Right ventricle myocardium inferior (tissue), 1 donor: ENCODE data around the gene DISC1. TPM values are rescaled to one million over a fixed set of nuclear protein-coding genes. Genes with fewer than 3 reads are reported as not detected.

ENCODE experiments used
- ATAC-seq: fragments of 200-7000 bp; cut with Tn5 transposase; one replicate; pipeline ENCODE4 v1.9.1; 2020; ENCODE audit warnings: mild to moderate bottlenecking, moderate library complexity
- DNase-seq: peaks from one replicate; pipeline ENCODE4 v3.0.0; 2021; ENCODE audit errors: missing footprints
- intact Hi-C: fragments of 100-400 bp; cut with DNase I; formaldehyde crosslinking; loops from one replicate; pipeline ENCODE4 v1.11.0; 2022
- total RNA-seq: library from RNA; stranded (reverse); fragmentation: NEBNext Ultra II Directional; extraction: Animal tissue kit (Norgen Biotek cat#: 25700); gene quantifications from one replicate; pipeline ENCODE4 v1.2.1, GENCODE V29; 2021
- donor health status: DM: no; HTN: yes; CAD: no; lungs with severe emphysema.

The DISC1 gene
- total RNA-seq, 1 donor from 2014 or later, result 3.9 TPM

DNA sequence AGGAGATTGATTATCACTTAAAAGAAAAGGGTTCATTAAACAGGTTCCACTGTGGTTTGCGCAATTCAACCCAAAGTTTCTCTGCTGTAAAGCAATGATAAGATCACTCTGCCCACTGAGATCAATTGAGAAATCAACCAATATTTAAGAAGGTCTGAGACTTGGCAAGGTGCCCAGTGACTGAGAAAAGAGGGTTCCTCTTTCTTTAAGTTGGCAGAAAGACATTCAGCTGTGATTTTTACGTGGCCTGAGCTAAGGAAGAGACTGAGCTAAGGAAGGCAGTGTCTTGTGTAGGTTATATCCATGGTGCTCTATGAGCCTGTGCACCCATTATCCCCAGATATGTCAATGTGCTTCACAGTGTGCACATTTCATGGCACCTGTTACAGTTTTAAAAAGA is 344.1 kb downstream of the DISC1 start:
- intact Hi-C loops, result no loop called here
- ATAC-seq (no peak), DNase-seq (no peak)

DNA sequence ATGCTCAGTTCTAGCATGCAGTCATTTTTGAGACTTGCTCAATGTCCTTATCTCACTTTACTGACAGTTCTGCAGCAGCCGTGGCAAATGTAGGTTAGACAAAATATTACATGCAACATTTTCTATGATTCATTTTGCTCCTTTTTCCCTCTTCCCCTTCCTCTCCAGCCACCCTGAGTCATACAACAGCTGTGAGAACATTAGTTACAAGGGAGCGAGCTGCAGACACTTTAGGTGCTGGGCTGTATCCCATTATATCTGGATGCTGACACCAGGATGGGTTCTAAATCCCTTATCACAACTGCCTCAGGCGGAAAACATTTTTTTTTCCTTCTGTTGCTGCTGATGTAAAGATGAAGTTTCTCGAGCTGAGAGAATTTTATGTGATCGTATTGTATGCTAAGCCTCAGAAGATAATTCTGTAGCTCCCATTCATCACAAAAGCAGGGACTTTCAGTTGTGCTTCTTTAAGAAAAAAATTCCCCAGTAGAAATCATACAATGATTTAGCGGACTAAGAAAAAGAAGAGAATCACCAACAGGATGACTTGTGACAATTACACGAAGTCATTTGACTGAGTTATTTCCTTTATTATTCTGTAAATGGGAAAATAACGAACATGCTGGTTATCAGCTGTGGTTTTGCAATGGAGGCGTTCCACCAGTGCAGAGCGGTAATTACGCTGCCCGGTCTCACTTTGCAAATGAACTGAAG is 345.0 kb downstream of the DISC1 start:
- intact Hi-C loops, result no loop called here
- ATAC-seq (peak; percentile 89), DNase-seq (no peak)

DNA sequence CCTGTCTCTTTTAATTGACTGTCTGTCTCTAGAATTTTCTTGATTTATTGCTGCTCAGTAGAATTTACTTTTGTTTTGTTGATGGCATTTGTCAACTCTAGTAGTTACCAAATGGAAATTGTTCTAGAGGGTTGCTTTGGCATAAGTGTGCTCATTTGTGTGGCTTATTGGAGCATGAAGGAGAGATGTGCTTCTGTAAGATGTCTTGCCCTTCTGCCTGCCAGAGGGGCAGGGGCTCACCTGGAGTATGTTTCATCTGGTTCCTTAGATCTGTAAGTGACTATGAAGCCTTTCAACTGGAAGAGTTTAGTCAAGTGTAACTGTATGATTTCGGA is 345.5 kb downstream of the DISC1 start:
- DNase-seq, result no peak
- ATAC-seq, result no peak
- intact Hi-C loops, result no loop called here

DNA sequence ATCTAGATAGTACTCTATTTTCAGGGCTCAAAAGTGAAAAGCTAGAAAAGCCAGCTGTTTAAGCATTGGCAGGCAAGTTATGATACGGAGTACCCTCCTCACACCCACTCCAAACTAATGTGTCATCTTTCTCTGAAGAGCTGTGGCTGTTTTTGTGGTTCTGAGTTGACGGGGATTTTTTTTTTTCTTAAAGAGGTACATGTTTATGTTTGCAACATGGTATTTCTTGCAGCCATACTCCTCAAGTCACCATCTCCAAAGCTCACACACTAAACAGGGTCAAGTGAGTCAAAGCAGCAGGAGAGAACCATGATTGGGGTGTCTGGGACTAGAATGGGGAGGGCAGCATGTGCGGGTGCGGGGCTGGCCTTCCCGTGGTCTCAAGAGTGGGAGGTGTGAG is 347.2 kb downstream of the DISC1 start:
- intact Hi-C loops, result no loop called here
- no peak for ATAC-seq
- DNase-seq, result no peak

DNA sequence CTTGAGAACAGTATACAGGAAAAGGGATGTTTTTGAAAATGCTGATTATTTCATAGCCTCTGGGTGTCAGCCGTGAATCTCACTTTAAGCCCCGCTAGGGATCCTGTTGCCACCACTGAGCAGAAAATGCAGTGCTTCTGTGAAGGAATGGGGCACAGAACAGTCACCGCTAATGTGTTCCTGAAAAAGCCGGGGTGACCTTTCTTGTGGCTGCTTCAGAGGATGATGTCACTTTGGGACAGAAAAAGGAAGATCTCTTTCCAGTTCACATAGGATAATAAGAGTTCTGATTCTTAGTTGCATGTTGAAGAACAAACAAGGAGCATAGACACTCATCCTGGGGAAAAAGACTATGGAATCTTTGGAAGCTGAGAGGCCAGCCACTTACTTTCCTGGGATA is 349.6 kb downstream of the DISC1 start:
- intact Hi-C loops, result no loop called here
- ATAC-seq (no peak), DNase-seq (no peak)

DNA sequence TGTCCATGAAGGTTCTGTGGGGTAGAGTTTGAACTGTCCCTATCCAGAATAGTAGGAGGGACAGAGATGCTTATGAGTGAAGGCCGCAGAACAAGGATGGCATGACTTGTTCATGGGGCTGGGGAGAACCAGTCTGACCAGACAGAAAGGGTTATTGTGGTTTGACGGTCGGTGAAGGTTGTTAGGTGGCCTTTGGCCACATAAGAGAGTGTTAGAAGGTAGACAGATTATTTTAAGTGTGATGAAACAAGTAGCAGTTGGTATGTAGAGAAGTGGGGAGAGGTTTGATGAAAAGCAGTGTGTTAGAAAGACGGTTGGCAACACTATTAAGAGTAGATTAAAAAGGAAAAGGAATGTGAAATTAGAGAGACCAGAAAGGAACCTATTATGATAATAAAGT is 355.1 kb downstream of the DISC1 start:
- ATAC-seq (no peak), DNase-seq (no peak)
- intact Hi-C loops, result loop anchor here (5.0 kb wide), 1 partner anchor 44 kb away; no protein-coding TSS in a partner anchor

DNA sequence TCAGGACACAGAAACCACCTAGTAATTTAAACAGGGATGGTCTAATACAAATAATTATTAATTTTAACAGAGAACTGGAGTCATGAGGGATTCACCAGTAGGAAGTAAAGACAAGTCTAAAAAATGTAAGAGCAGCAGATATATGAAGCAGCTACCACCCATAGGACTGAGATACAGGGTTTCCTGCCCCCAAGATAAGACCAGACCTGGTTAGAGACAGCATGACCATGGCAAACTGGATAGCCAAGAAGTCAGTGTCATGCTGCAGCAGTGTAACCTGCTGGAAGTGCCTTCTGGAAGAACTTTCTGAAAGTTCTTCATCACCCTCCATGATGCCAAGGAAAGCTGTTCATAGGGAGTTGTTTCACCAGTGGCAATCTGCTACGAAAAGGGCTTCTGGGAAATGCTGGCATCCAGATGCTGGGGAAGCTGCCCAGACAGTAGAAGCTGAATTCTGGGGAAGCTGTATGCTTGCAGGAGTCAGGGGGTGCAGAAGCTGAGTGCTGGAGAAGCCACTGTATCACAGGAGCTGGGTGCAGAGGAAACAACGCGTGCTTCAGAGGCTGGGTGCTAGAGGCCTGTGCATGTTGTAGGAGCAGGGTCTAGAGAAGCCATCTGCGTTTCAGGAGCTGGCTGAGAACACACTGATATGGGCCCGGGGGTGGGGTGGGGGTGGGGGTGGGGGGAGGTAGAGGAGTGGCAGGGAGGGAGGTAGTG is 356.4 kb downstream of the DISC1 start:
- ATAC-seq (no peak), DNase-seq (no peak)
- intact Hi-C loops, result loop anchor here (5.0 kb wide), 1 partner anchor 46 kb away; no protein-coding TSS in a partner anchor

DNA sequence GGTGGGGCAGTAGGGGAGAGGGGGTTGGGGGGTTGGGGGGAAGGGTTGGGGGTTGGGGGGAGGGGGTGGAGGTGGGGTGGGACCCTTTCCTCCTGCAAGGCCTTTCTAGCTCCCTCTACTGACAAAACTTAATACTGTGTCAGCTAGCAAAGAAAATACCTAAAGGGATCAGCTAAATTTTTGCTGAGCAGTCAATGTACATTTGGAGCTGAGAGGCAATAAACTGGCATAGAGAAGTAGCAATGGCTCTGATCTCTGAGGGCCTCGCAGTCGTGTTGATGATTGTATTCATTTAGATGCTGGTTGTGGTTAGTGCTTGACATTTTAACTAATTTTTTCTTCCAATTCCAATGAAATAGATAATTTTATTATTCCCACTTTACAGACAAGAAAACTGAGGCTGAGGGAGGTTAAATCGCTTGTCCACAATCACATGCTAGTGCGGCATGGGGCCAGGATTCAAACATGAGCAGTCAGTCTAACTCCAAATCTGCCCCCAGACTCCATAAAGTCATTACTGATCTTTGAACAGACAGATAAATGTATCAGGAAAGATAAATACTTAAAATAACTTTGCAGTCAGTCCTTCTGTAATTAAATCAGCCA is 357.1 kb downstream of the DISC1 start:
- ATAC-seq, result no peak
- intact Hi-C loops, result loop anchor here (5.0 kb wide), 1 partner anchor 46 kb away; no protein-coding TSS in a partner anchor
- DNase-seq, result no peak

DNA sequence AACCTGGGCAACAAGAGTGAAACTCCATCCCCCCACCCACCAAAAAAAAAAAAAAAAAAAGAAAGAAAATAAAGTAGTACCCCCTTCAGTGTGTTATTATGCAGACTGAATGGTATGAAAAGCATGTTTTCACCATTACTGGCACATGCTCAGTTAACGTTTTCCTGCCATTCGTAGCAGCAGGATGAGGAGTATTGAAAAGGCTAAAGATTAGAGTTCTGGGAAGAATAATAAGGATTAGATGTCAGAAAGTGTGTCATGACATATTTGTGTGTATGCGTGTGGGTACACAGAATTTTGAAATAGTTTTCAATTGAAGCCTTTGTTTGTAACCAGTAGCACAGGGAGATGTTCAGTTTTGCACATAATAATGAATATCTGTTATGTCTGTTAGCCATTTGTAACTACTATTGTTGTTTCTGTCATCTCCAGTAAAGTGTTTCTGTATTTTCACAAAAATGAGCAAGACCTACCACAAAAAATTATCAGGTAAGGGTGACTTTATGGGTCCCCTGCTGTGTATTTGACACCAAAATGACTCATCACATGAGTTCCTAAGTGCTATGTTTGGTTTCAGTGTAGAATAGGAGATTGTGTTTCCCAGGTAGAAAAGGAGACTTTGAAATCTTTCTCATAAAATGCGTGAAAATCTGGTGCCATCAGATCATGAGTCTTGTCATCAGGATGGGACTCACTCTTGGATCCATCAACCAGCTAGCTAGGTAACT is 358.9 kb downstream of the DISC1 start:
- DNase-seq, result no peak
- intact Hi-C loops, result no loop called here
- ATAC-seq, result no peak

DNA sequence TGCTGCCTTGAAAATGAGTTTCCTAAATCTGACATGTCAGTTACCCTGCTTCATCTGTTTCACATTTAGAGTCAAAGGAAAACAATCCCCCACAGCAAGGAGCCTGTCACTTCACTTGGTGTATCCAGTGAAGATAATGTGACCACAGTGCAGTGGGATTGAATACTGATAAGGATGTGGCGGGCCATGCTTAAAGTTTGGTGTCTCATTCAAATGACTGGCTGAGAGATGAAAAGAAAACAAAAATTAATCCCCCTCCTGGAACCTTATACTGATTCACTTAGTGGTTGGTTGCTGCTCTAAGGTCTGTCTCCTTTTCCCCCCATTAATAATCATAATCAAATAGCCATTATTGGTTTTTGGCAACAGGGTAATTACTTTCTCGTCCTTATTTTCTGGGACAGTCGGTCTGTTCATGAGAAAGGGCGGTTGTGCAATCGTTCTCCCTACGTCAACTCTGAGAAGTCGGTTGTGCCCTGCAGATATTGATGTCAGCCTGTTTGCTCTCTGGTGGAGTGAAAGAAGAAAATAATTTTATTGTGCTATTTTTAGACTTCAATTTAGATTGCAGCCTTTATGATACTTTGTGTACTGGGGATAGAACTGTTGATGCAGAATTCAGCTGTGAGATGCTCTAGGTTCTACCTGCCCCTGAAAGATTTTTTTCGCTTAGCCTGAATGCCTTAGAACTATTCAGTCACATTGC is 360.2 kb downstream of the DISC1 start:
- intact Hi-C loops, result no loop called here
- DNase-seq (no peak), ATAC-seq (peak; percentile 64)

DNA sequence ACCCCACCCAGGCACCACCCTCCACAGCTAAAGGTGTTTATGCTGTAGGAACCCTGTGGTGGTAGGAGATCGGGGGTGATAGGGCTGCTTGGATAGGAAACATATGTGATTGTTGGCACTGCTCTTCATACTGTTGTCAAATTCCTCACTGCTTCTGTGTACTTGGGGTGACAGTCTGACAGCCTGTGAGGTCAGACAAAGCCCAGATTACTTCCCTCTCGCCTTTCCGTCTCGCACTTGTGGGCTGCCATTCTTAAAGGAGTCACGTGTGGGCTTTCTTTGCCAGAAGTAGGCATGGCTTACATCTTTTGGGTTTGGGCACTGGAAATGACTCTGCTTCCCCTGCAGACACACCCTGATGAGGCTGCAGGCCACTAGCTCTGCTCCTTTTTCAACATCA is 363.8 kb downstream of the DISC1 start:
- ATAC-seq (no peak), DNase-seq (no peak)
- intact Hi-C loops, result no loop called here

DNA sequence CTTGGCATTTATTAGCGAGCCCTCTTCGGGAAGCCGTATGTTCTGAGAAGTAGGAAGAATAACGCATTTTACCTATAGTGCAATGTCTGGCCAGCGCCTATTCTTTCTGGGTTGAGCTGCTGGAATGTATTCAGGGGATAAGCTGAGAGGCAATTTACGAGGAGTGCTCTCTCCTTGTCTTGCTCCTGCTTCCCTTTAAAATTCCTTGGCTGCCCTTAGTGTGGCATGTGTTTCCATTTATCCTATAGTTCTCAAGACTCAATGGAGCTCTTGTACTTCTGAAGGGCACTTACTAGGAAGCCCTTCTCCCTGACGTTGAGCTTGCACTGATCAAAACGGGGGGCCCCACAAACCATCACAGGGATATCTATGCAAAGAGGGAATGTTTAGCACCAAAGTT is 364.6 kb downstream of the DISC1 start:
- intact Hi-C loops, result no loop called here
- DNase-seq (no peak), ATAC-seq (no peak)

DNA sequence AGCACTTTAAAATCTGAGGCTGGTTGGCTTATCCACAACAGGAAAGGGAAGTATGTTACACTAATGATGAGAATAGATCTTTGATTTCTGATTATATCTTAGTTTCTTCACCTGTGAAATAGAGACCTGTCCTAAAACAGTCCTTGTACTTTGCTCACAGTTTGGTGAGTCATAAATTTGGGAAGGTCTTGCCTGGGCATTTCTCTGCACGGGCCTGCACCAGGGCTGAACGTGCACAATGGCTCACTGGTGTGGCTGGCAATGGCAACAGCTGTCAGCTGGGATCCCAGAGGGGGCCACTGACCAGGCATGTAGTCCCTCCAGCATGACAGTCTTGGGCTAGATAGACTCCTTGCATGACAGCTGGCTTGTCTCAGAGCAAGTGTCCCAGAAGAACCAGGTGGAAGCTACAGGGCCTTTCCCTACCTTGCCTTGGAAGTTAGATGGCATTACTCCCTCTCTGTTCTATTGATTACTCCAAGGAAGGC is 367.4 kb downstream of the DISC1 start:
- no peak for ATAC-seq
- intact Hi-C loops, result no loop called here
- no peak for DNase-seq

DNA sequence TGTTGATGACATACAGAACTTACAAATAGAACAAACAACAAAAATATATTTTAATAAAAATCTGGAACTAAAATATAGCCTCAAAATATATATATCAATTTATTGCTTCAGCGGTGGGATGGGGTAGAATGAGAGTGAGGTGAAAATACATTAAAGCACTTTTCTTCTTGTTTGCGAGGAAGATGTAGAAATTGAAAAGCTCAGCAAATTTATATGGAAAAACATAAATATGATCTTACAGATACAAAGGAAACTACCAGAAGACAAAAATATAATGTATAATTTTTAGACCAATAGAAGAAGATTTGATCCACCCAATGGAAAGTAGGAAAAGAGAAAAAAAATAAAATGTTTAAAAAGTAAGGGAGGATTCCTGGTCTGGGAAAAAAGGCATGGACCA is 372.2 kb downstream of the DISC1 start:
- no peak for DNase-seq
- intact Hi-C loops, result no loop called here
- no peak for ATAC-seq

DNA sequence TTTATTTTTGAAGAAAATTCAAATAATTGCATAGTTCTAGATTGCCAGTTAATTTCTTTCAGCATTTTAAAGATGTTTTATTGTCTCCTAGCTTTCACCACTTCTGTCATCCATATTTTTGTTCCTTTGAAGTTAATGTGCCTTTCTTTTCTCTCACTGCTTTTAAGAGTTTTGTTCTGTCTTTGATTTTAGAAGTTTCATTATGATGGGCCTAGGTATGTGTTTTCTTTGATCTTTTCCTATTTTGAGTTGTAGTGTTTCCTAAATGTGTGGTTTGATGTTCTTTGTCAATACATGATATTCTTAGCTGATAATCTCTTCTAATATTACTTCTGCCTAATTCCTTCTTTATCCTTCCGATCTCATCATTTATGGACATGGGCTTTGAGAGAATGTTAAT is 378.7 kb downstream of the DISC1 start:
- no peak for ATAC-seq
- no peak for DNase-seq
- intact Hi-C loops, result no loop called here

DNA sequence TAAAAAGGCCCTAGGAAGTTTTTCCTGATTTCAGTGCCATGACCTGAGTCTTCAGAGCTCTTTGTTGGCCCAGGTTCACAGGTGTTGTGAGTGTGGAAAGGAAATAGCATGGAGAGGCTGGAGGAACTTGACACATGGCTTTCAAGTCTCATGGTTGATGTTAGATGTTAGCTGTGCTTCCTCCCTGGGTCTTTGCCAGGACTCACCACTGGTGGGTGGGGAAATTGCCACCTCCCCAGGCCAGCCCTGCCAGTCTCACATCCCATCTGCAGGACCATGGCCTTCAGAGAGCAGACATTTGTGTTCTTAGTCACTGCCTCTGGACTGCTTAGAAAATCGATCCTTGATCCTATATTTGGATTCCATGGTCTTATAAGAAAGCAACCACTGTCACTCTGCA is 383.2 kb downstream of the DISC1 start:
- ATAC-seq (no peak), DNase-seq (no peak)
- intact Hi-C loops, result loop anchor here (5.0 kb wide), 2 partner anchors 72 to 142 kb away; no protein-coding TSS in a partner anchor

DNA sequence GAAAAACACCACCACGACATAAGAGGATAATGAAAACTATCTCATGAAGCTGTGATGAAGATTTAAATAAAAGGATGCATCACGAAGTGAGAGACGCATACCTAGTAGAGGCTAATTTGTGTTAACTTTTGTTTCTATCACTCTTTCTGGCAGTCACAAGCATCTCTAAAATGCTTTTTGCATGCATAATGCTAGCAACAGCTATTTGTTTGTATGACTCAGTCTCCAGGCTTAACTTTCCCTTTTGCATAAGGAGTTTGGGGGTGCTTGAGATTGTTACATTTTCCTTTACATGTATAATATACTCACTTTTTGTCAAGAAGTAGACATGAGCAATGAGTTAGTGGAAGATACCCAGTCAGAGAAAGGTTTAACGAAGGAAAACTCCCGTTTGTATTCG is 385.4 kb downstream of the DISC1 start:
- no peak for DNase-seq
- intact Hi-C loops, result loop anchor here (5.0 kb wide), 2 partner anchors 75 to 145 kb away; no protein-coding TSS in a partner anchor
- no peak for ATAC-seq

DNA sequence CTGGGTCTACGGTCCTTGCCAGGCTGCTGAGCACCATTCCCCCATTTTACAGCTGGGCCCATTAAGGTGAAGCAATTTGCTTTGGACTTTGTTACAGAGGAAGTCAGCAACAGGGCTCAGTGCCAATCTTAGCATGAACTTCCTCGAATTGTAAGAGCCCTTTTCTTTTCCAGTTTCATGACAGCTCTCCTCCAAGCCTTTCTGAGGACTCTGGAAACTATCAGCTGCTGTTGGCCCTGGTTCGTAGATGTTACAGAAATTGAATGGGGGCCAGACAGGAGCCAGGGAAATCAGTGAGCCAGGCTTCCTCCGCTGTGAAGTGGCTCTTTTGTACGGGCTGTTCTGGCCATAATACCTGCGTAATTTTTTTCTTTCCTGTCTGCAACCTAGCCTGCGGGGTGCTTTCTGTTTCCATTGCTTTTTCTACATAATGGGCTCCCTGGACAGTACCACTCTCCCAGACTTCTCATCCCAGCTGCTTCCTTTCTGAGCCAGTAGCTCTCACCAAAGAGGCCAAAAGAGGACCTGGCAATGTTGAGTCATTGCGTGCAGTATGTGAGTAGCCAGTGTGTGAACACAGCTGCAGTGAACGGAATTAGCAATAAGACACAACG is 386.3 kb downstream of the DISC1 start:
- DNase-seq, result no peak
- peak; percentile 95 for ATAC-seq
- intact Hi-C loops, result loop anchor here (5.0 kb wide), 2 partner anchors 76 to 146 kb away; no protein-coding TSS in a partner anchor
